BLaER1 (cell line): Measurements from ENCODE around the gene NTSR1.
A peak's percentile ranks its signal among the peaks of the same experiment; 100 is the strongest.

ENCODE experiments used
- H3K27ac ChIP-seq: shearing (Covaris generic); formaldehyde crosslinking; 2 replicates; pipeline ENCODE4 v1.8.1; 2022
- H3K27me3 ChIP-seq: shearing (Covaris generic); formaldehyde crosslinking; 2 replicates; pipeline ENCODE4 v1.8.1; 2022
- H3K36me3 ChIP-seq: shearing (Covaris generic); formaldehyde crosslinking; 2 replicates; pipeline ENCODE4 v1.8.1; 2022
- H3K4me1 ChIP-seq: shearing (Covaris generic); formaldehyde crosslinking; 2 replicates; pipeline ENCODE4 v1.8.1; 2022
- H3K4me2 ChIP-seq: shearing (Covaris generic); formaldehyde crosslinking; 2 replicates; pipeline ENCODE4 v1.8.1; 2022
- H3K4me3 ChIP-seq: shearing (Covaris generic); formaldehyde crosslinking; 2 replicates; pipeline ENCODE4 v1.8.1; 2022
- H3K9ac ChIP-seq: shearing (Covaris generic); formaldehyde crosslinking; 2 replicates; pipeline ENCODE4 v1.8.1; 2022
- H3K9me3 ChIP-seq: shearing (Covaris generic); formaldehyde crosslinking; 2 replicates; pipeline ENCODE4 v1.8.1; 2022
- H4K20me1 ChIP-seq: shearing (Covaris generic); formaldehyde crosslinking; 2 replicates; pipeline ENCODE4 v1.8.1; 2022
- Cebpa-rat ChIP-seq: shearing (Covaris generic); IDR thresholded peaks from 2 replicates; pipeline ENCODE4 v1.8.1; 2022

The NTSR1 gene

DNA sequence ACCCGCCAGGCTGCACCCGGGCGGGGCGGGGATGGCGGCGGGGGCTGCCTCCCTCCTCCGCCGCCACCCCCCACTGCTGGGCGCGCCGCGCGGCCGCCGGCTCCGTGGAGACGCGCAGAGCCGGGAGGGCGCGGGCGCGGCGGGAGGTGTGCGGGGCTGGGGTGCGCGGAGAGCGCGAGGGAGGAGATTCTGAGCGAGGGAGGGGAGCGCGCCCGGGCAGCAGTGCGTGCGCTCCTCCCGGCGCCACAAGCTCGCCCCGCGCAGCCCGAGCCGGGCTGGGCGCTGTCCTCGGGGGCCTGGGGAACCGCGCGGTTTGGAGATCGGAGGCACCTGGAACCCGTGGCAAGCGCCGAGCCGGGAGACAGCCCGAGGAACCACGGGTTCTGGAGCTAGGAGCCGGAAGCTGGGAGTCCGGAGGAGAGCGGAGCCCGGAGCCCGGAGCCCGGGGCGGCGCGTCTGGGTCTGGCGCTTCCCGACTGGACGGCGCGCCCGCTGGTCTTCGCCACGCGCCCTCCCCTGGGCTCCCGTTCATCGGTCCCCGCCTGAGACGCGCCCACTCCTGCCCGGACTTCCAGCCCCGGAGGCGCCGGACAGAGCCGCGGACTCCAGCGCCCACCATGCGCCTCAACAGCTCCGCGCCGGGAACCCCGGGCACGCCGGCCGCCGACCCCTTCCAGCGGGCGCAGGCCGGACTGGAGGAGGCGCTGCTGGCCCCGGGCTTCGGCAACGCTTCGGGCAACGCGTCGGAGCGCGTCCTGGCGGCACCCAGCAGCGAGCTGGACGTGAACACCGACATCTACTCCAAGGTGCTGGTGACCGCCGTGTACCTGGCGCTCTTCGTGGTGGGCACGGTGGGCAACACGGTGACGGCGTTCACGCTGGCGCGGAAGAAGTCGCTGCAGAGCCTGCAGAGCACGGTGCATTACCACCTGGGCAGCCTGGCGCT lies at the start of gene NTSR1:
Gene NTSR1 (plus strand): TSS at position 246 of the 946 bp plus-strand sequence. CDS start 372 bp downstream, at position 618.
- Histone ChIP-seq H3K36me3 (no peaks in the 10 kb centered on the region), H3K4me3 (peak within 1 kb of the TSS; percentile 66), H3K27me3 (peaks cover 50% of the 10 kb centered on the region), H3K4me1 (peaks cover 64% of the 10 kb centered on the region), H3K27ac (no peak within 1 kb of the TSS), H4K20me1 (peaks cover 14% of the 10 kb centered on the region; the same call in 1 of the 2 replicates), H3K9ac (no peak within 1 kb of the TSS), H3K9me3 (no peaks in the 10 kb centered on the region), H3K4me2 (peak within 1 kb of the TSS; percentile 94)
- TF ChIP-seq Cebpa-rat, result no peak

DNA sequence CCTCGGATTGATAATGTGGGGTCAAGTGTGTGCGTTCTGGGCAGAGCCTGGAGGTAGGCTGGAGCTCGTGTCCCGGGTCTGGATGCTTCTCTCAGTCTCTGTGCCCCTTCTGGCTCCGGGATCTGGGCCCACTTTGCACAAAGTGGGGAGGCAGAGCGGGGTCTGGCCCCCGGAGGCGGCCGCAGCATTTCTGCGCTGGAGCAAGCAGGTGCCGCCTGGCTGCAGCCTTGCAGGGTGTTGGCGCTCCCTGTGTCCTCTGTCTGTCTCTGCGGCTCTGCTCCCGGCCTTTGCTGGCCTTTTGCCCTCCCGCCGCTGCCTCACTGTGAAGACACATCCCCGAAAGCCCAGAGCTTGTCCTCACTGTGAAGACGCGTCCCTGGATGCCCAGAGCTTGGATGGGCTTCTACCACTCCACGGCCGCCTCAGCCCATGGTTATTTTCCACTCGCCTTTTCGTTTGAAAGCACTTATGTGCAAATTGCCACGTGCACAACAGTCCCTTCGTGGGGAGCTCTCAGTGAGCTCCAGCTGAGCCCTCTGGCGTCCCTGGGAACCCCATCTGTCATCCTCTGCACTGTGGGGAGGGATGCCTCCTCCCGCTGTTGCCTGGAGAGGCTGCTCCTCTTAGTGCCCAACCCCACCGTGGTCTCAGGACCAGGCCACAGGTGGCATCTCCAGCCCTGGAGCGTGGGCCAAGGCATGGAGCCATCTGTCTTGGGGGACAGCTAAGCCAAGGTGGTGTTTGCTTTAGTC lies 49.0 kb upstream of the NTSR1 start:
- Histone ChIP-seq H3K36me3 (peaks cover 91% of the 10 kb centered on the region), H3K9me3 (no peaks in the 10 kb centered on the region), H3K9ac (no peak overlapping the region), H3K4me2 (no peak overlapping the region), H3K4me1 (peaks cover 13% of the 10 kb centered on the region; the same call in 1 of the 2 replicates), H4K20me1 (peaks cover 82% of the 10 kb centered on the region), H3K27me3 (no peaks in the 10 kb centered on the region), H3K4me3 (no peak overlapping the region), H3K27ac (0 out of 2 replicates have a peak overlapping the region, but pooled peaks have one; percentile 9)
- no peak for TF ChIP-seq Cebpa-rat

DNA sequence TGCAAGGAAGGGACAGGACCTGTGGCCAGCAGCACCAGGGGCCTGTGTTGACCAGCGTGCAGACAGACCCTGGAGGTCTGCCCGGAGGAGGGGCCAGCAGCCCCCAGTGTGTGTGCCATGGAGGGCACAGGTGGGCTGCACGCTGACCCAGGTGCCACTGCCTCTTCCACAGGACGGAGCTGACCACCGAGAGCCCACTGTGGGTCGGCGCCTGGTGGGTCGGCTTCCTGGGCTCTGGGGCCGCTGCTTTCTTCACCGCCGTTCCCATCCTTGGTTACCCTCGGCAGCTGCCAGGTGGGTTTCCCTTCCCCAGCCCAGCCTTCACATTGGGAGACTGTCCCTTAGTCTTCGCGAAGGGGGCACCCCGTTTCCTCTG lies 48.4 kb upstream of the NTSR1 start:
- no peak overlapping the region for H3K9ac ChIP-seq
- peaks cover 11% of the 10 kb centered on the region; the same call in 1 of the 2 replicates for H3K4me1 ChIP-seq
- no peak for TF ChIP-seq Cebpa-rat
- 0 out of 2 replicates have a peak overlapping the region, but pooled peaks have one; percentile 9 for H3K27ac ChIP-seq
- no peaks in the 10 kb centered on the region for H3K9me3 ChIP-seq
- no peak overlapping the region for H3K4me3 ChIP-seq
- peaks cover 94% of the 10 kb centered on the region for H3K36me3 ChIP-seq
- peaks cover 76% of the 10 kb centered on the region for H4K20me1 ChIP-seq
- H3K4me2 ChIP-seq, result no peak overlapping the region
- no peaks in the 10 kb centered on the region for H3K27me3 ChIP-seq

DNA sequence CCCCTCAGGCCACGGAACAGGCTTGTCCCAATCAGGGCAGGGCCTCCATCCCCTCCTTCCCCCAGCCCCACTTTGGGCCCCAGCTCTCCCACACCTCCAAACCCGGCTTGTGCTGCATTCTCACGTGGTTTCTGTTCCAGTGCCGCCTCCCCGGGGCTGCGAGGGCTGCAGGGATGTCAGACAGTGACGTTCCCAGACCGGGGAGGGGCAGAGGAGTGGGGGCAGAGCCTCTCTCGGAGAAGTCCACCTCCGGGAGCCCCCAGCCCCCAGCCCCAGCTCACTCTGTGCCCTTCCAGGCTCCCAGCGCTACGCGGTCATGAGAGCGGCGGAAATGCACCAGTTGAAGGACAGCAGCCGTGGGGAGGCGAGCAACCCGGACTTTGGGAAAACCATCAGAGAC lies 47.9 kb upstream of the NTSR1 start:
- Histone ChIP-seq H3K36me3 (peaks cover 90% of the 10 kb centered on the region), H3K27me3 (no peaks in the 10 kb centered on the region), H3K4me2 (no peak overlapping the region), H3K4me1 (peaks cover 11% of the 10 kb centered on the region; the same call in 1 of the 2 replicates), H3K9ac (no peak overlapping the region), H3K9me3 (no peaks in the 10 kb centered on the region), H3K4me3 (no peak overlapping the region), H4K20me1 (peaks cover 71% of the 10 kb centered on the region), H3K27ac (no peak overlapping the region)
- TF ChIP-seq Cebpa-rat, result no peak

DNA sequence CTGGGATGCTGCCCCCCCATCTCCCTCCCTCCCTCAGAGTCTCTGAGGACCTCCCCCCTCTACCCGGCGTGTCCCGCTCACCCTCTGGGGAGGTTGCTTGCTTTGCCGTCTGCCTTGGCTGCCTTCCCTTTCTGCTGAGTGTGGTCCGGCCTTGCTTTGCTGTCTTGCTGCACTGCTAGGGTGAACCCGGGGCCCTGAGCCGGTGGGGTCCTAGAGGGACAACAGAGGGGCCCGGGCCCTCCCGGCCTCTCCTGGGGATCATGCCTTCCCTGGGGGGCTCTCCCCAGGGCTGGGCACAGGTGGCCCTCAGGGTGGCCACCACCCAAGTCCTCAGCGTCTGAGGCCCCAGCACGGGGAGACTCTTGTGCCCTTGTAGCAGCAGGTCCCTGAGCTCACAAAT lies 47.0 kb upstream of the NTSR1 start:
- no peaks in the 10 kb centered on the region for H3K27me3 ChIP-seq
- TF ChIP-seq Cebpa-rat, result no peak
- H4K20me1 ChIP-seq, result peaks cover 67% of the 10 kb centered on the region
- peaks cover 88% of the 10 kb centered on the region for H3K36me3 ChIP-seq
- H3K4me2 ChIP-seq, result peak overlapping the region; percentile 26
- H3K4me3 ChIP-seq, result no peak overlapping the region
- H3K9ac ChIP-seq, result no peak overlapping the region
- H3K4me1 ChIP-seq, result peaks cover 11% of the 10 kb centered on the region; the same call in 1 of the 2 replicates
- H3K9me3 ChIP-seq, result no peaks in the 10 kb centered on the region
- H3K27ac ChIP-seq, result peak overlapping the region; percentile 51

DNA sequence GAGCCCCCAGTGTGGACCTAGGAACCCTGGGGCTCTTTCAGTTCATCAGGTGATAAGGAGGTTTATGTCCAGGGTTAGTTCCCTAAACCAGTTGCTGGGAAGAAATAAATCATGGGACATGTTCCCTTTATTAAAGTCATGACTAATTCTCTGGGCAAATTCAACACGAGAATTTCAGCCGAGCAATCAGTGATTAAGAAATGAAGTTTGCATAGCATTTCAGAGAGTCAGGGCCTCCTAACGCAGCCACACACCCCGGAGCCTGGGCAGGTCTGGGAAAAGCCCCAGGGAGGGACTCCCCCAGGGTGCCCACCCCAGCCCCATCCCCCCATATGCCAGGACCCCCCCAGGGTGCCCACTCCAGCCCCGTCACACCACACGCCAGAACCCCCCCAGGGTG lies 46.2 kb upstream of the NTSR1 start:
- Histone ChIP-seq H4K20me1 (peaks cover 67% of the 10 kb centered on the region), H3K27ac (no peak overlapping the region), H3K4me1 (peaks cover 11% of the 10 kb centered on the region; the same call in 1 of the 2 replicates), H3K4me2 (no peak overlapping the region), H3K4me3 (no peak overlapping the region), H3K9ac (no peak overlapping the region), H3K27me3 (no peaks in the 10 kb centered on the region), H3K36me3 (peaks cover 88% of the 10 kb centered on the region), H3K9me3 (no peaks in the 10 kb centered on the region)
- TF ChIP-seq Cebpa-rat, result no peak

DNA sequence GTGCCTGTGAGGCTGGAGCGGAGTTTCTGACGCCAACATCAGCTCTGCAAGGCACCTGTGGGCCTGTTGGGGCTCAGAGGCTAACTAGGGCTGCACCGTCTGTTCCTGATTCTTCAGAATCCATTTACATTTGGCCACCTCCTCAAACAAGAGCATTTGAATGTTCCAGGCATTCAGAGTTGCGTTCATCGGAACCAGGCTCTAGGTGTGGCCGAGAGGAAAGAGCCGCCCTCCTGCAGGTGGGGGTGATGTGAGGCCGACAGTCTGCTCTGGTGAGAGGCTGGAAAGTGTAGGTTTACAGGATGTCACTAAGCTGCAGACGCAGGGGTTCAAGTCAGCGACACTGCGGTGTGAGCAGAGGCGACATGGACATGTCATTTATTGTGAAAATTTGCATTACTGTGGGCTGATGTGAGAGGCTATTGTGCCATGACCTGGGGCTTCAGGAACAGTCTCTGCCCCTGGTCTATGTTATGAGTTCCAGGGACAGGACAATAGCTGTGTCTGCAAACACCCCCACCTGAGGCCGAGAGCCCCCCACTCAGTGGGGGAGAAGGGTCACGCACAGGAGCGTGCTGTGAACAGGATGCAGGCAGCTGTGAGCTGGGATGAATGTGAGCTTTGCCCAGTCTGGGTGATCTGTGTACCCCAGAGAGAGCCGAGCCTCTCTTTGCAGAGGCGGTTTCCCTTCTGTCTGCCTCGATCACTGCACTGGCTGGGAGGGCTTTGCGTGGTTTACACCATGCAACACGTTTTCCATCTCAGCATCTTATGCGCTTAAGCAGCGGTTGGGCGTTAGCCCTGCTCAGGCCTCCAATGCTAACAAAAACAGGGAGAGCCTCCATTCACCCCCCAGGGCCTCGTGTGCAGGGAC lies 45.3 kb upstream of the NTSR1 start:
- no peak overlapping the region for H3K9ac ChIP-seq
- H3K27me3 ChIP-seq, result no peaks in the 10 kb centered on the region
- H3K4me2 ChIP-seq, result no peak overlapping the region
- 0 out of 2 replicates have a peak overlapping the region, but pooled peaks have one; percentile 4 for H3K27ac ChIP-seq
- no peak overlapping the region for H3K4me3 ChIP-seq
- H3K36me3 ChIP-seq, result peaks cover 88% of the 10 kb centered on the region
- no peak for TF ChIP-seq Cebpa-rat
- H3K9me3 ChIP-seq, result no peaks in the 10 kb centered on the region
- peaks cover 67% of the 10 kb centered on the region for H4K20me1 ChIP-seq
- peaks cover 11% of the 10 kb centered on the region; the same call in 1 of the 2 replicates for H3K4me1 ChIP-seq

DNA sequence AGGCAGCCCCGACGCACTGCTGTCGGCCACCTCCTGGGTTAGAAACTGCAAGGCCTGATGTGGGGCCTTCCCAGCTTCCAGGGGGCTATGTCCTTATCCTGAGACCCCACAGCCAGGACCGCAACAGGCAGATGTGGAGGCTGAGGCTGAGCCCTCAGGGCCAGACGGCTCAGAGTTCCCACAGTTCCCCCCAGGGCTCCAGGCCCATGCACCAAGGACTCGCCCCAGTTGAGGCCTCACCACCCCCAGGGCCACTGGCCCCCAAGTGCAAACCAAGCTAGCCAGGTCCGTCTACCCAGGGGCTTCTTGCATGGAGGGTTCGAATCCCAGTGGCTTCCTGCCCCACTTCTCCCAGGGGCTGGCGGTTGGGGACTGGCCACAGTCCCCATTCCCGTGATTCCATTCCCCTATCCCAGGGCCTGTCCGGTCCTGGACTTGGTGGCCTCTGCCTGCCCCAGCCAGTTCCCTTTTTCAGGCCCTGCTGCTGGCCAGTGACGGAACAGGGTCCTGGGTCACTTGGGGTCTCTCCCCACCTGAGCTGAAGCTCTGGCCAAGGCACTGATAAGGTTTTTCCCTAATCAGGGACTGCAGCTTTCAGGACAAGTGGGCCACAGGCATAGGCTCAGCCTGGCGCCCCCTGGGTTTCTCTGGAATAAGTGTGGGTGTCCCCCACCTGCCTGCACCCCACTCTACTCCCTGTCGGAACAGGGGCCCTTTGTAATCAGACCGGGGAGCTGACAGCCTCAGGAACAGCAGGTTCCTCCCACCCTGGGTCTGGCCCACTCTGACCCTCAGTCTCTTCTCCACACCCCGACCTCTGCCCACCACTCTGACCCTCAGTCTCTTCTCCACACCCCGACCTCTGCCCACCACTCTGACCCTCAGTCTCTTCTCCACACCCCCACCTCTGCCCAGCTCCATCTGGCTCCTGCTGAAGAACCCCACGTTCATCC lies 44.3 kb upstream of the NTSR1 start:
- 0 out of 2 replicates have a peak overlapping the region, but pooled peaks have one; percentile 19 for H3K9ac ChIP-seq
- H3K27ac ChIP-seq, result 0 out of 2 replicates have a peak overlapping the region, but pooled peaks have one; percentile 4
- H3K9me3 ChIP-seq, result no peaks in the 10 kb centered on the region
- peaks cover 88% of the 10 kb centered on the region for H3K36me3 ChIP-seq
- no peak overlapping the region for H3K4me3 ChIP-seq
- peaks cover 59% of the 10 kb centered on the region for H4K20me1 ChIP-seq
- no peak for TF ChIP-seq Cebpa-rat
- H3K4me1 ChIP-seq, result peaks cover 11% of the 10 kb centered on the region; the same call in 1 of the 2 replicates
- H3K27me3 ChIP-seq, result no peaks in the 10 kb centered on the region
- H3K4me2 ChIP-seq, result no peak overlapping the region
